ENCODE measurements around the gene TOX2.

TOX2 gene

DNA sequence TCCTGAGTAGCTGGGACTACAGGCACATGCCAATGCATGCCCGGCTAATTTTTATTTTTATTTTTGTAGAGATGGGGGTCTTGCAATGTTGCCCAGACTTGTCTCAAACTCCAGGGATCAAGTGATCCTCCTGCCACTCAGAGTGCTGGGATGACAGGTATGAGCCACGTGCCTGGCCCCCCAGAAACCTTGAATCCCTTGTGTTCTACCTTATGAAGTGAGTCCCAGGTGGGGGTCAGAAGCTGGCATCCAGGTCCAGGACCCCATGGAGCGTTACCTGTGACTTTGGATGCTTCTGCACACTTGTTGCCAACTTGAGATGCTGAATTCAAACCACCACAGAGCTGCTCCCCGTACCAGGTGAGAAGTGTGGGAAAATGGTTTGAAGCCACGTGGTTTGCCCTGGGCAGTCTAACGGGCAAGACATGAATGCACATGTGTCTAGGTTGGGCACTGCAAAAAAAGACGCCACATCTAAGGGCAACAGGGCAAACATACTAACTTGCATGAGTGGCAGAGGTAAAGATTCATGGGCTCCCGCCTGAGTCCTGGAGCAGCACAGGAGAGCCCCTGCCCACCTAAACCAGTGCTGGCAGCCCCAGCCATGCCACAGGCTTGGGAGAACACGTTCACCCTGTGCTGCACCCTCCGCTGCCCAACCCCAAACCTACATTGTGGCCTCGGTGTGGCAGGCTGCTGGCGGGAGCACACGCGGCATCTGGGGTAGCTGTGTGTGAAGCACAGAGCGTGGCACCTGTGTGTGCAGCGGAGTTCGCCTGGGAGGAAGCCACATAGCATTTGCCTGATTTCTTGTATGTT lies 171.2 kb downstream of the TOX2 start:
- DNase-seq, result no peak

DNA sequence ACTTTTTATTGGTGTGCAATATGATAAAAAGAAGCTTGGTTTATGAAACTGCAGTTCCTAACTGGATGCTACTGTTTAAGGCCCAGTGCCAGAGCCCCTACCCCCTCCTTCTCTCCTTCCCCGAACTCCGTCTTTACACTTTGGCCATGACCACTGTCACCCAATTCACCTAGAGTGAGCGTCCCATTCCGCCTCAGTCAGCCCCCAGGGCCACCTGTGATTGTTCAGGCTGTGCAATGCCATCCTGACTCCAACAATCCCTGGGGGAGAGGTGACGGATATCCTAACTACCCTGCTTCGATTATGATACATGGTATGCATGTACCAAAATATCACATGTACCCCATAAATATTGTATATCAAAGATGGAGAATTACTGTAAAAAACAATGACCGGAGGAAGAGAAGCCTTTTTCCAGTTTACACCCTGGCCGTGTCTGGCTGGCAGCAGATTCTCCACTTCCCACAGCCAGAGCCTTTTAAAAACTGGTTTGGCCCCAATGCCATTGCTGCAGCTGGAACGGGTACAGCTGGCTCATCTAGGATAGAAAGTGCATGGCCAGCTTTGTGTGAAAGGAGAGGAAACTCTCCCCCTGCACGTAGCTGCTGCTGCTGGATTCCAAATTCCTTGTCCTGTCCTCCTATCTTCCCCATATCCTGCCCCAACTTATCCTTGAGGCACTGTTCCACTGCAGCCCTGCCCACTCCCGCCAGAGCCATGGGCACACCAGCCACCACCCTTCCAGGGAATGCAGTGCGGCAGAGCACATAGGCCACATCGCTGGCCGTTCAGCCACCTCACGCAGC lies 172.6 kb downstream of the TOX2 start:
- no peak for DNase-seq

DNA sequence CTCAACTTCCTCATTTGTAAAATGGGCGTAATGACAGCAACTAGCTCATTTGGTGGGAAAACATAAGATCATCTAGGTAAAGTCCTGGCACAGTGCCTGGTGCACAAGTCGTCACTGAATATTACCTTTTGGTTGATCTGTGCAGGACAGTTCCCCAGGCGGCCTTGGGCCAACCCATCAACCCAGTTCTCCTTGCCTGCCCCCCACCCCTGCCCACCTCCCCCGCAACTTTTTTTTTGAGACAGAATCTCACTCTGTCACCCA lies 173.1 kb downstream of the TOX2 start:
- DNase-seq, result no peak

DNA sequence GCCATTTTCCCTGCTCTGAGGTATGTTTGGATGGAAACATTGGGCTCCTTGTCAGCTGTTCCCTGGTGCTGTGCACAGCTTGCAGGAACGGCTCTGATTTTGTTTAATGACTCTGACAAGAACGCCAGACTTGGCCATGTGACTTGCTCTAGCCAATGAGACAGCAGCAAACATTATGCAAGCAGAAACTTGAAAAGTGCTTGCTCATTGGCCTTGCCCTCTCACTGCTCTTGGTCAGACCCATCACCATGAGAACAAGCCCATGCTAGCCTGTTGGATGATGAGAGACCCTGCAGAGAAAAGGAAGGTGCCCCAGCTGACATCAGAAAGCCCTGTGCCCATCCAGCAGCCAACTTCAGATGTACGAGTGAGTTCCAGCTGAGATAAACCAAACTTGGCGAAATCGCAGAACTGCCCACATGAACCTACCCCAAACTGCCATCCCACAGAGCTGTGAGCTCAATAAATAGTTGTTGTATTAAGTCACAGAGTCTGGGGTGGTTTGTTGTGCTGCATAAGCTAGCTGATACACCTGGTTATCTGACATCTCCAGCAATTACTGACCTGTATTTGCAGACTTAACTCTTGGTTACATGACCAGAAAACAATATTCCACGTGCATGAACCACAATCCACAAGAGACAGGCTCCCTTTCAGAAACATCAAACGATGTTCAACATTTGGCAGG lies 175.5 kb downstream of the TOX2 start:
- no peak for DNase-seq

DNA sequence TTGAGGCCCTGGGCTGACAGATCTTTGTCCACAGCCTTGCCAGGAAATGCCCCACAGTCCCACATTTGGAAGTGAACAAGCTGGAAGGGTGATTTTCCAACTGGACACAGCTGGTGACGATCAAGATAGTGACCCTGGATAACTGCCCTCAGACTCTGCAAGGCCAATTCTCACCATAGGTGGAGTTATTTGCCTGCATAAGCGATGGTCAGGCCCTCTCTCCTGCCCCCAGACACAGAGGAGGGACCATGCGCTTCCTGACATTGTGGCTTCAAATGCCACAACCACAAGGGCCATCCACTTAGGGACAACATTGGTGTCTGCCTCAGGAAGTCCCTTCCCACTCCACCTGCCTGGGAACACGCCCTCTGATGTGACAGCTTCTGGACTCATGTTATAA lies 176.4 kb downstream of the TOX2 start:
- no peak for DNase-seq

DNA sequence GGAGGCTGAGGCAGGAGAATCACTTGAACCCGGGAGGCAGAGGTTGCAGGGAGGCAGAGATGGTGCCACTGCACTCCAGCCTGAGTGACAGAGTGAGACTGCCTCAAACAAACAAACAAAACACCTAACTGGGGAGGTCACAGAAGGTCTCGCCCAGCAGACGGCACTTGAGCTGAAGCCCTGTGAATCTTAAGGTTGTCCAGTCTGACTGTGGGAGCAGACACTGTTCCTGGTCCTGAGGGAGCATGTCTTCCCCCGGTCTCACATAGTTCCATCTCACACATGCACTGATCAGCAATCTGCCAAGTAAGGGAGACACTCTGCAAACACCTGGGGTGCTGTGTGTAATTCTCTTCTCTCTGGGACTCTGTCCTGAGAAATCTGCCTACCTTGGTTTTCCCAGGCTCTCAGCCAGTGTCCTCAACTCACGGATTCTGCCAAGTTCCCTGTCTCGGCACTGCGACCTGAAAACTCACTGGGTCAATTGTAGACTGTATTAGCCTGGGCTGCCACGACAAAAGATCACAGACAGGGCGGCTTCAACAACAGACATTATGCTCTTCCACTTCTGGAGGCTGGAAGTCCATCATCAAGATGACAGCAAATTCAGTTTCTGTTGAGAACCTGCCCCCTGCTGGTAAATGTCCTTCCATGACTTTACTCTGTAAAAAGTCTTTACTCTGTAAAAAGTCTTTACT lies 178.0 kb downstream of the TOX2 start:
- DNase-seq, result no peak

DNA sequence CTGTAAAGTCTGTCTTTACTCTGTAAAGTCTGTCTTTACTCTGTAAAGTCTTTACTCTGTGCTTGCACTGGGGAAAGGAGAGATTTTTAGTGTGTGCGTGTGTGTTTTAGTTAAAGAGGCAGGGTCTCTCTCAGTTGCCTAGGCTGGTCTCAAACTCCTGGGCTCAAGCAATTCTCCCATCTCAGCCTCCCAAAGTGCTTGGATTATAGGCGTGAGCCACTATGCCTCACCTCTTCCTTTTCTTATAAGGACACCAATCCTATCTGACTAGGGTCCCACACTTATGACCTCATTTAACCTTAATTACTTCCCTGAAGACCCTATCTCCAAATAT lies 178.6 kb downstream of the TOX2 start:
- DNase-seq, result no peak

DNA sequence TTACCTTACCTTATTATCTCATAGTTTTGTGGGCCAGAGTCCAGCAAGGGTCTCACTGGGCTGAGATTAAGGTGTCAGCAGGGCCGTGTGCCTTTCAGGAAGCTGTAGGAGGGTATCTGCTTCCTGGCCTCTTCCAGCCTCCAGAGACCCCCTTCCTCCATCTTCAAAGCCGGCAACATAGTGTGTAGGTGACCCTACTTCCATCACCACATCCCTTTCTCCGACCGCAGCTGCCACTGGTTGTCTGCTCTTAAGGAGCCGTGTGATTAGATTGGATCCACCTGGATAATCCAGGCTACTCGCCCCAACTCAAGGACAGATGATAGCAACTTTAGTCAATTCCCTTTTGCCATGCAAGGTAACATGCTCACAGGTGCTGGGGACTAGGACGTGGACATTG lies 181.2 kb downstream of the TOX2 start:
- no peak for DNase-seq

DNA sequence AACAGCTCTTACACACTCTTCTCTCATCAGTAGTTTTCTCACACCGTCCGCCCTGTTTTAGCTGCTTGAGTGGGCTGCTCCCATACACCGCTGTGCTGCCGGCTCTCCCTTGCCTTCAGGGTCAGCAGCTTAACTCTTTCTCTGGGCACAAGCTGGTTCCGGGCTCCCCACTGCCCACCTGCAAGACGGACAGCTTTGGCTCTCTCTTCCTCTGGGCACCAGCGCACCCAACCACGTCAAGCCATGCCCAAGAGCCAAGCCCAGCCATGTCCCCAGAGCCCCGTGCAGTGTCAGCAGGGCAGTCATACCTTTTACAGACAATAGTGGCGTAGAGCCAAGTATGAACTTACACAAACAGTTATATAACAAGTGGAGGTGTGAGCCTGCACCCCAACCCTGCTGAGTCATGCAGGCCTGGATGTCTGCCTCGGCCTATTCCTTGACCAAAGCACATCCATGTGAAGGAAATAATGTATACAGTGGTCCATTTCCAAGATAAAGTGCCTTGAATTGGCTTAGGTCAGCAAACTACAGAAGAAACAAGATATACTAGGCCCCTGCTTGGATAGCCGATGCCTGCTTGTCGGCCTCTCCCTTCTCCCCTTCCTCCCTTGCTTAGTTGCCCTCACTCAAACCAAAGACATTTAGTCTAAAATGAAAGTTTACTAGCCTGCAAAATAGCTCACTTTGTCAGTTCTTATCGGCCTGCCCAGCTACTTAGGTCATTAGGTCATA lies 183.0 kb downstream of the TOX2 start:
- no peak for DNase-seq

DNA sequence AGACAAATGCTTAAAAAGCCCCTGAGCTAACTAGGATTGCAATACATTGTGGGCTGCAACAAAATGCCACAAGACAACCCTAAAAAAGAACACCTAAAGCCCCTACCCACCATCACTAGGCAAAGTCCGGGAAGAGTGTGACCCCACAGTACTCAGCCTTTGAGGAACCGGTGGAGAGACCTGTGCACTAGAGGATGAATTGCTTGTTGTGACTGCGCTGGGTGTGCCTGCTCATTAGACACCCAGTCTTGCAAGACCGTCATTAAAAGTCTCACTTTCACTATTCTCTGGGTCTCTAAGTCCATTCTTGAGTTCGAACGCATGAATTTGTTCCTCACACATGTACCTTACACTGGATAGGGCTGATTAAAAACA lies 183.6 kb downstream of the TOX2 start:
- DNase-seq, result no peak

DNA sequence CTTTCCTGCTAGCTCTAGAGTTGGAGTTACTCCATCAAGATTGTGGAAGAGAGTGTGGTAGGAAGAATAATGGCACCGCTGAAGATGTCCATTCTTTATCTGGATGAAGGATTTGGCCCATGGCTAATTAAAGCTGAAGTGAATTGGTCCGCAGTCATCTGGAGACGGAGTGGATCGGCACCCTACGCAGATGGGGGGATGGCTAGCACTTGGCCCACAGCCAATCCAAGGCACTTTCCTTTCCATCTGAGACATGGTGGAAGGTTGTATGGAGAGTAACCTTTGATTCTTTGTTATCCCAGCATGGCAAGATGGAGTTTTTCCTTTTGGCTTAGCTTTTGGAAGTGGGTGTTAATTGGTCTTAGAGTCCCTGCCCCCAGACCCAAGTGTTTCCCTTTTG lies 184.0 kb downstream of the TOX2 start:
- DNase-seq, result no peak

DNA sequence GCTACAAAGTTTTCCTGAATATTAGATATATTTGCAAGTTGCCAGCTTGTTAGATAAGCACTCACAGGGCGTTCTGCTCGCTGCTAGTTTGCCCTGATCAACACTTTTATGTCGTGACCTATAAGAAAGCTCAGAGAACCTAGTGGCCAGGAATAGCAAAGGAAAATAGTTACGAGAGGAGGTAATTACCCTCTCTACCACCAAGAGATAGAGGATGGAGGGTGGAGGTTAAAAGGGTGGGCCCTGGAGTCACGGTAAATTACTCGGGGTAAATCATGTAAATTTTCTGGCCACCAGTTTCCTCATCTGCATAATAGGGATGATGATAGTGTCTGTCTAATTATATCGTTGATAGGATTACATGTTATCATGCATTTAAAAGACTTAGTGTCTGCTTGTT lies 185.2 kb downstream of the TOX2 start:
- DNase-seq, result no peak

DNA sequence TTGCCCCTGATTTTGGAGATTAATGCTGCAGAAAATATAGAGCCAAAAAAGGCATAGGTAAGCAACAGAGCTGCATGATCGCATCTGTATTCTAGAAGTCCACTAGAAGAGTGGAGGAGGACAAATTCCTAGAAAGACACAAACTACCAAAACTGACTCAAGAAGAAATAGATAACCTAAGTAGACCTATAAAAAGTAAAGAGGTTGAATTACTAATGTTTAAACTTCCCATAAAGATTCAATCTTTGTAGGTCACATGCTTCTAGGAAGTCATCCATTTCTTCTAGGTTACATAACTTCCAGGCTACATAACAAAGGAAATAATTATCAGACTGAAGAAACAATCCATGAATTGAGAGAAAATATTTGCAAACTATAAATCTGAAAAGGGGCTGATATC lies 187.9 kb downstream of the TOX2 start:
- DNase-seq, result no peak

DNA sequence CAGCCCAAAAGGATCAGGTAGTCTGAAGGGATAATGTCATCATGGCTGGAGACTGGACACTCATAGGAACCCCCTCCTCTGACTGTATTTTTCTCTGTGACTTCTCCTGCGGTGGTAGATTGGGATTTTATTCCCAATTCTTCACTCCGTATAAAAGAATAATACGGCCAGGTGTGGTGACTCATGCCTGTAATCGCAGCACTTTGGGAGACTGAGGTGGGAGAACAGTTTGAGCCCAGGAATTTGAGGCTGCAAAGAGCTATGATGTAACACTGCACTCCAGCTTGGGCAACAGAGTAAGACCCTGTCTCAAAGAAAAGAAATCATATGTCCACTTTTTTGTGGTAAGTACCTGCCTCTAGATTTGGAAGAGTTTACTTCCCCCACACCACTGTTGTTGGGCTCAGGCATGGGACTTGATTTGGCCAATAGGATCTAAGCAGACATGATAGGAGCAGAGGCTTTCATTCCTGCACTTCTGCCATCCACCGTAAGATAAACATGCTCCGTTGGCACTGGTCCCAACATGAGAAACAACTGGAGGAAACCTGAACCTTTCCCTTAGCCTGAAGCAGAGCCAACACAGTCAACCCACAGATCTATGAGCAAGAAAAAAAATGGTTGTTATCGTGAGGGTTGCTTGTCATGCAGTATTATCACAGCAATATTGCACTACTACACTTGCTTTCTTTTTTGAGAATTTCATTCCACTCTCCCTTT lies 190.3 kb downstream of the TOX2 start:
- DNase-seq, result peak; percentile 45

DNA sequence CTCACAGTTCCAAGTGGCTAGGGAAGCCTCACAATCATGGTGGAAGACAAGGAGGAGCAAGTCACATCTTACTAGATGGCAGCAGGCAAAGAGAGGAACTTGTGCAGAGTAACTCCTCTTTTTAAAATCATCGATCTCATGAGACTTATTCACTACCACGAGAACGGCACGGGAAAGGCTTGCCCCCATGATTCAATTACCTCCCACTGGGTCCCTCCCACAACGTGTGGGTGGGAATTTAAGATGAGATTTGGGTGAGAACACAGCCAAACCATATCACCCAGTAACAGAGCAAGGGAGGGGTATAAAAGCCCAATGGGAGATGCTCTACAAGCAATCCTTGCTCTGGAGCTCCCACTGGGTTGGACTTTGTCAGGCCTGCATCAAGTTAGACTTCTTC lies 192.0 kb downstream of the TOX2 start:
- DNase-seq, result no peak

DNA sequence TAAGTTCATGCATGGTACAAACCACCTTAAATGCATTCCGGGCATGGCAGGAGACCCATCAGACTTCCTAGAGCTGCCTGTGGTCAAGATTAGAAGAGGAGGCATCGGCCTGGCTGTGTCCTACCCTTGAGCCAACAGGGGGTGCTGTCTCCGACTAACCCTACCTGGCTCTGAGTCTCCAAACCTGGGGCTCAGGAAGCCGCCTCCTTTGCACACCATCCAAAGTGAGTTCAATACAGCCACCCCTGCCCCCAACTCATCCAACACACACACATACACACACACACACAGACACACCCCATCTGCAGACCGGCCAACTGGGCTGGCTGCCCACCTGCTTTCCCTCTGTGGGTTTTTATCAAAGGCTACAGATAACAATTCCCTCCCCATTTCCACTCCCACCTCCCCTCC lies 195.3 kb downstream of the TOX2 start:
- no peak for DNase-seq

DNA sequence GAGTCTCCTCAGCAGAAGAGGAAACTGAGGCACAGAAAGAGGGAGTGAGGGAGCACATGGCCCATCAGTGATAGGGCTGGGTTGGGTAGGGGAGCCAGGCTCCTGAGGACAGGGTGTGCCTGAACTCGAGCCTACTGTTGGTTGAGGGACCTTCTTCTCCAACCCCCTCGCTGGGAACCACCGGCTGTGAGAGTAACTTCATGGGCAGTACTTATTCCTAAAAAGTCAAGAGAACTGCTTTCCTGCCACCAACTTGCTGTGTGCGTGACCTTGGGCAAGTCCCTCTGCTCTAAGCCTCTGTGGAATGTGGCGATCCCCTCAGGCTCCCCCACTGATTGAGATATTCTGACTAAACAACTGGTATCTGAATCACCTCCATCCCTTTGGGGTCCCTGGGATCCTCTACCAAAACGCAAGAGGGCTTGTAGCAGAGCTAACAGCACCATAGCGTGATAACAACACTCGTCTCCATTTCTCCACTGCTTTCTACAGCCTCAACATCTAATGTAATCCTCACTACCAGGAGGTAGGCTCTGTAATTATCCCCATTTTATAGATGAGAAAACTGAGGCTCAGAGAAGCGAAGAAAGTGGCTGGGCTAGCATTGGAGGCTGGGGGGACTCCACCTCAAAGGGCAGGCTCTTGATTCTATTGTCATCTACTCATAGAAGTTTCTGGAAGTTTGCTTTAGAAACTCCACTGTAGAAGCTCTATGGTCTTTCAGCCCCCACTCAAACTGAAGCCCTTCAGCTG lies 196.3 kb downstream of the TOX2 start:
- DNase-seq, result no peak

DNA sequence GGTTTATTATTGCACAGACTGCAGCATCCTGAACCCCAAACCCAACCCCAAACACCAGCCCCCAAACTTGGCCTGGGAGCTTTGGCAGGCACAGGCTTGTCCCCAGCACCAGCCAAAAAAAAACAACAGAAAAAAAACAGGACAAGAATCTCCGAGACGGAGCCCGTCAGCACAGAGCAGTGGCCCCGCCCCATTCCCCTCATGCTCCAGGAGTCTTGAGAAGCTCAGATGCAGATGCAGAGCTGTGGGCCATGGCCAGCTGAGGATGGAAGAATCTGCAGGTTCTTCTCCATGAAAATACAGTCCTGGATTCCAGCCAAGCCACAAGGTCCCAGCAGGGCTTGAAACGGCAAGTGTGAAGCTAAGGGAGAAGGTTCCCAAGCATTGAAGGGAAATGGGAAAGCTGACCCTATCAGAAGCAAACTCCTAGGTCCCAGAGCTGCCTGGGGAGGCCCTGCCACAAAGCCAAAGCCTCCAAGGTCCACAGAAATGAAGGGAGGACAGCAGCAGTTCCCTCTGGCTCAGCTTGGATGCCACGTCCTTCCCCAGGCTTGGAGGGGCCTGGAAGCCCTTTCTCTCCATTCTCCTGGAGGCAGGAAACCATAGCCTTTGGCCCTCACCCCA lies 197.2 kb downstream of the TOX2 start:
- DNase-seq, result no peak

DNA sequence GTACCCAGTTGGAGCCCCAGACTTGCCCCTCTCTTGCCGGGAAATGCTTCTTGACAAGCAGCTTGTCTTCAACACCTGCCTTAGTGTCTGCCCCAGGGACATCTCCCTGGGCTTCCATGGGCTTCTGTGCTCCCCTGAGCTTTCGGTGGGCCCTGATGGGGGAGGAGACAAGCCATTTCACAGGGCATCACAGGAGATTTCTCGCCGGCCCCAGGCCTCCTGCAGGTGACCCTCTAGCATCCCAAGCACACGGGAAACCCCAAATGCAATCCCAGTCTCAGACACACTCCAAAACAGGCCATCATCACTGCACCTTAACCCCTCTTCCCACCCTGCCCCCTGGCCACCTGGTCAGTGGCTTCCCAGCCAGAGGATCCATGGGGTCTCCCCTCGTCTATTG lies 197.8 kb downstream of the TOX2 start:
- DNase-seq, result no peak

DNA sequence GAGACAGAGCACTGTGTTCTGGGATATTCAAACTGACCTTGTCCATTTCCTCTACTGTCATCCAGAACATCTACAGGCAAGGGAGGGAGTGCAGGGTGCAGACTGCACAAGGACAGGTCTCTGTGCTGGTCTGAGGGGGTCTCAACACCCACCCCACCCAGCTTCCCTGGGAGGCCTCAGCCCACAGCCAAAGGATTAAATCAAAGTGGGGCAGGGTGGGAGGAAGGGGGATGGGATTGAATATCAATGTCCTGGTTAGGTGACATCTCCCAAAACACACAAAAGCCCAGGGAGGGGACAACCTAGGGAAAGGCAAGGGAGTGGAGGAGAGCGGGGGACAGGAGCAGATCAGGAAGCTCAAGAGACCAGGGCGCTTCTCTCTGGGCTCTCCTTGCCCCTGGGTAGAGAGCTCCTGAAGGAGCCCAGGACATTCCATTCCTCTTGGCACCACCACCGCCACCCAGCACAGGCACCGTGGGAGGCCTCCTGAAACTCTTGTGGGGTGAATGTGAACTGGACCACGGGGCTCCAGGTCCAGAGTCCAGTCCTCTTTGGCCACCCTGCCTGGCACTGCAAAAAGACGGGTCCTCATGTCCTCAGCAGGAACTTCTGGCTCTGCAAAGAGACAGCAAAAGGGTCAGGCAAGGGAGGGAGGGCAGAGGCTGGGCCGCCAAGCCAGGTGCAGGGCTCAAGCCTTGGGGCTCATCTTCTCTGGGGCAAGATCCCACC lies 198.4 kb downstream of the TOX2 start:
- DNase-seq, result no peak

All from femur (tissue), 1 donor.